HEK293 (cell line): ENCODE data around the gene SH3RF3.

Source experiments
- IKZF3 ChIP-seq: fragments of 450-650 bp; IDR thresholded peaks from 2 replicates; pipeline ENCODE4 v1.5.0; 2018; ENCODE audit warnings: missing biosample characterization, mild to moderate bottlenecking, missing genetic modification characterization, moderate library complexity
- MYNN ChIP-seq: fragments of 450-650 bp; formaldehyde crosslinking; IDR thresholded peaks from 2 replicates; pipeline ENCODE4 v1.5.1; 2016; ENCODE audit warnings: missing biosample characterization, missing genetic modification characterization, borderline replicate concordance
- SP2 ChIP-seq: fragments of 450-650 bp; formaldehyde crosslinking; IDR thresholded peaks from 2 replicates; pipeline ENCODE4 v1.5.1; 2016; ENCODE audit warnings: missing biosample characterization, missing genetic modification characterization
- ZBTB17 ChIP-seq: fragments of 450-650 bp; formaldehyde crosslinking; IDR thresholded peaks from 2 replicates; pipeline ENCODE4 v1.5.1; 2016; ENCODE audit warnings: missing biosample characterization, missing genetic modification characterization
- ZIC2 ChIP-seq: fragments of 450-650 bp; formaldehyde crosslinking; IDR thresholded peaks from 2 replicates; pipeline ENCODE4 v1.5.1; 2016; ENCODE audit warnings: missing biosample characterization, missing genetic modification characterization
- ZNF239 ChIP-seq: fragments of 450-650 bp; formaldehyde crosslinking; IDR thresholded peaks from 2 replicates; pipeline ENCODE4 v1.5.1; 2016; ENCODE audit warnings: missing biosample characterization, missing genetic modification characterization
- TF ChIP-seq, protein P1 (sequence below): fragments of 450-650 bp; formaldehyde crosslinking; IDR thresholded peaks from 2 replicates; pipeline ENCODE4 v1.5.1; 2016; ENCODE audit warnings: missing biosample characterization, missing genetic modification characterization
- TF ChIP-seq, protein P2 (sequence below): IDR thresholded peaks from 2 replicates; pipeline ENCODE4 v1.6.1; 2011; ENCODE audit warnings: mild to moderate bottlenecking, low read depth, low read length, borderline replicate concordance
- TF ChIP-seq, protein P3 (sequence below): fragments of 450-650 bp; formaldehyde crosslinking; IDR thresholded peaks from 2 replicates; pipeline ENCODE4 v1.5.1; 2016; ENCODE audit warnings: missing biosample characterization, missing genetic modification characterization

DNA sequence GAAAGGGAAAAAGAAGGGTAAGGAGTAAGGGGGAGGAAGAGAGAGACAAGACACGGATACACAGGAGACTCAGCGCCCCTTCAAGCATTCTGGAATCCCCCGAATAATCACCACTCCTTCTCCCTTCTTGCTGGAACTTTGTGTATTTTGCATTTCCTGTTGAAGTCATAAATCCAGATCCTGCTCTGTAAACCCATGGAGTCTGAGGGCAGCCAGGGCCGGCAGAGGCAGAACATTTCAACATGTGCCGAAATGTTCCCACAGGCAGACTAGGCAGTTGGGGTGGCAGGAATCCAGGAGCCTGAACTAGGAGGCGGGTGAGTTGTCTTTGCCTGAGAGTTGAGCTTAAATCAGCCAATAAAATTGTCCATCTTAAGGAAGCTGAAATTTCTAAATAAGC is 193.1 kb downstream of the SH3RF3 start:
- TF ChIP-seq SP2 (tag by site-specific recombination) (no peak), ZBTB17 (no peak), IKZF3 (tag by site-specific recombination) (no peak), ZNF239 (tag by site-specific recombination) (no peak), MYNN (tag by site-specific recombination) (no peak), ZIC2 (no peak)
- TF ChIP-seq, protein P1, sequence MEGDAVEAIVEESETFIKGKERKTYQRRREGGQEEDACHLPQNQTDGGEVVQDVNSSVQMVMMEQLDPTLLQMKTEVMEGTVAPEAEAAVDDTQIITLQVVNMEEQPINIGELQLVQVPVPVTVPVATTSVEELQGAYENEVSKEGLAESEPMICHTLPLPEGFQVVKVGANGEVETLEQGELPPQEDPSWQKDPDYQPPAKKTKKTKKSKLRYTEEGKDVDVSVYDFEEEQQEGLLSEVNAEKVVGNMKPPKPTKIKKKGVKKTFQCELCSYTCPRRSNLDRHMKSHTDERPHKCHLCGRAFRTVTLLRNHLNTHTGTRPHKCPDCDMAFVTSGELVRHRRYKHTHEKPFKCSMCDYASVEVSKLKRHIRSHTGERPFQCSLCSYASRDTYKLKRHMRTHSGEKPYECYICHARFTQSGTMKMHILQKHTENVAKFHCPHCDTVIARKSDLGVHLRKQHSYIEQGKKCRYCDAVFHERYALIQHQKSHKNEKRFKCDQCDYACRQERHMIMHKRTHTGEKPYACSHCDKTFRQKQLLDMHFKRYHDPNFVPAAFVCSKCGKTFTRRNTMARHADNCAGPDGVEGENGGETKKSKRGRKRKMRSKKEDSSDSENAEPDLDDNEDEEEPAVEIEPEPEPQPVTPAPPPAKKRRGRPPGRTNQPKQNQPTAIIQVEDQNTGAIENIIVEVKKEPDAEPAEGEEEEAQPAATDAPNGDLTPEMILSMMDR (tag by site-specific recombination): no peak
- TF ChIP-seq, protein P2, sequence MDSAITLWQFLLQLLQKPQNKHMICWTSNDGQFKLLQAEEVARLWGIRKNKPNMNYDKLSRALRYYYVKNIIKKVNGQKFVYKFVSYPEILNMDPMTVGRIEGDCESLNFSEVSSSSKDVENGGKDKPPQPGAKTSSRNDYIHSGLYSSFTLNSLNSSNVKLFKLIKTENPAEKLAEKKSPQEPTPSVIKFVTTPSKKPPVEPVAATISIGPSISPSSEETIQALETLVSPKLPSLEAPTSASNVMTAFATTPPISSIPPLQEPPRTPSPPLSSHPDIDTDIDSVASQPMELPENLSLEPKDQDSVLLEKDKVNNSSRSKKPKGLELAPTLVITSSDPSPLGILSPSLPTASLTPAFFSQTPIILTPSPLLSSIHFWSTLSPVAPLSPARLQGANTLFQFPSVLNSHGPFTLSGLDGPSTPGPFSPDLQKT: no peak
- TF ChIP-seq, protein P3, sequence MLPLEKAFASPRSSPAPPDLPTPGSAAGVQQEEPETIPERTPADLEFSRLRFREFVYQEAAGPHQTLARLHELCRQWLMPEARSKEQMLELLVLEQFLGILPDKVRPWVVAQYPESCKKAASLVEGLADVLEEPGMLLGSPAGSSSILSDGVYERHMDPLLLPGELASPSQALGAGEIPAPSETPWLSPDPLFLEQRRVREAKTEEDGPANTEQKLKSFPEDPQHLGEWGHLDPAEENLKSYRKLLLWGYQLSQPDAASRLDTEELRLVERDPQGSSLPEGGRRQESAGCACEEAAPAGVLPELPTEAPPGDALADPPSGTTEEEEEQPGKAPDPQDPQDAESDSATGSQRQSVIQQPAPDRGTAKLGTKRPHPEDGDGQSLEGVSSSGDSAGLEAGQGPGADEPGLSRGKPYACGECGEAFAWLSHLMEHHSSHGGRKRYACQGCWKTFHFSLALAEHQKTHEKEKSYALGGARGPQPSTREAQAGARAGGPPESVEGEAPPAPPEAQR (tag by site-specific recombination): no peak
